ENCODE results near the gene ARHGAP42. TPM values are rescaled to one million over a fixed set of nuclear protein-coding genes. Genes with fewer than 3 reads are reported as not detected.

ARHGAP42 gene
- total RNA-seq, 1 donor from 2014 or later, result 12.0 TPM

DNA sequence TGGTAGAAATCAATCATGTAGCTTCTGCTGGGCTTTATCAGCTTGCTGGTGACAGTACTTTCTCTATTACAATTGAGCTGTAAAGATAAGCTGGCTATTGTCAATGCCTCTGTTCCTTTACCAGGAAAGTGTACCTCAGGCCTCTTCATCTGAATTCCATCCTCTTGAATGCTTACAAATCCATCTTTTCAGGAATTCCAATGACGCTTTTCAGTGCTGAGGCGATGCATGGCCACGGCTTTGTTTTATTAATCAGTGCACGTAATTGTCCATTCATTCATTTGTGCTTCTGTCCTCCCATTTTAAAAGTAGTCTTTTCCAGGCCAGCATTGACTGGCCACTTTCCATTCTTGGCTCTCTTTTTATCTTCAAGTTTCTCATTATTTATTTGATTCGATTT lies 240.5 kb downstream of the ARHGAP42 start:
- intact Hi-C loops (cut with DNase I), result no loop called here
- no peak for DNase-seq (ENCODE audit: low spot score)

DNA sequence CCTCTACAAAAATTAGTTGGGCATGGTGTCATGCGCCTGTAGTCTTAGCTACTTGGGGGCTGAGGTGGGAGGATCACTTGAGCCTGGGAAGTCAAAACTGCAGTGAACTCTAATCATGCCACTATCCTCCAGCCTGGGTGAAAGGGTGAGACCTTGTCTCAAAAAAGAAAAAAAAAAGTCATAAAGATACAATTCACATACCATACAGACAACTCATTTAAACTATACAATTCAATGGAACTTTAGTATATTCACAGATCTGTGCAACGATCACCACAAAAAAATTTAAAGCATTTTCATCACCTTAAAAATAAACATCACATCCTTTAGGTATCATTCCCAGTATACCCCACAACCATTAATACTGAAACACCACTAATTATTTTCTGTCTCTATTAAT lies 241.3 kb downstream of the ARHGAP42 start:
- intact Hi-C loops (cut with DNase I), result no loop called here
- no peak for DNase-seq (ENCODE audit: low spot score)

DNA sequence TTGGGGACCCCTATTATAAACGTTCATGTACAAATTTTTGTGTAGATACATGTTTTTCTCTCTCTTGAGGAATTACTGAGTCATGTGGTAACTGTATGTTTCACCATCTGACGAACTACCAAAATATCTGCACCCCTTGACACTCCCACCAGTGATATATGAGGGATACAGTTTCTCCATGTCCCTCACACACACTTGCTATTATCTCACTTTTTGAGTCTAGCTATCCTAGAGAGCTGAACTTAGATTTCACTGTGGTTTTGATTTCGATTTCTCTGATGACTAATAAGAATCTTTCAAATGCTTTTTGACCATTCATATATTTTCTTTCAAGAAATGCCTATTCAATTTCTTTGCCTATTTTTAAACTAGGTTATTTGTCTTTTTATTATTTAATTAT lies 242.3 kb downstream of the ARHGAP42 start:
- intact Hi-C loops (cut with DNase I), result no loop called here
- DNase-seq (ENCODE audit: low spot score), result no peak

DNA sequence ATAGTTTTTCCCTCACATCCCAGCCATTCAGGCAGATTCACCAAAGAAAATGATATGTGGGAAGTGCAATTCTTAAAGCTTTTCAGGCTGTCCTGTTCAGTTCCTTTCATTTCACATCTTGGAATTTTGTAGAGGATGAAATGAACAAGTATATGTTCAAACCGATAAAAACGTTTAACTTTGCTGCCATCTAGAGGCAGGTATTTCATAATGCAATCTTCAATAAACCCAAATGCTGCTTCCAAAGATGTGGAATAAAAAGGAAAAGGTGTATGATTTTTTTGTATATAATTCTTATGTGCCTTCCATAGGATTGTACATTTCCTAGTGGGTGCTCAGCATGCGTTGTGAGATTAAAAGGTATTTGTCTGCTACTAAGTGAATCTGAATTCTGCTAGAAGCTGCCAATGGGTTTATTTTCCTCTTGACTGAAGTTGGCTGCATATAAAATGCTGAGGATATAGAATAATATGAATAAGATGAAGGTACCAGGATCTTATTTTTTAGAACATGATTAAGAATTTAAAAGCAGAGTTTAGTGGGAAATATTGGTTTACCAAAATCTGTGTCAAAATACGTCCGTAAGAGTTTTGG lies 243.2 kb downstream of the ARHGAP42 start:
- DNase-seq (ENCODE audit: low spot score), result no peak
- intact Hi-C loops (cut with DNase I), result loop anchor here (2.0 to 5.0 kb wide), 4 partner anchors 68 to 353 kb away; no protein-coding TSS in a partner anchor

DNA sequence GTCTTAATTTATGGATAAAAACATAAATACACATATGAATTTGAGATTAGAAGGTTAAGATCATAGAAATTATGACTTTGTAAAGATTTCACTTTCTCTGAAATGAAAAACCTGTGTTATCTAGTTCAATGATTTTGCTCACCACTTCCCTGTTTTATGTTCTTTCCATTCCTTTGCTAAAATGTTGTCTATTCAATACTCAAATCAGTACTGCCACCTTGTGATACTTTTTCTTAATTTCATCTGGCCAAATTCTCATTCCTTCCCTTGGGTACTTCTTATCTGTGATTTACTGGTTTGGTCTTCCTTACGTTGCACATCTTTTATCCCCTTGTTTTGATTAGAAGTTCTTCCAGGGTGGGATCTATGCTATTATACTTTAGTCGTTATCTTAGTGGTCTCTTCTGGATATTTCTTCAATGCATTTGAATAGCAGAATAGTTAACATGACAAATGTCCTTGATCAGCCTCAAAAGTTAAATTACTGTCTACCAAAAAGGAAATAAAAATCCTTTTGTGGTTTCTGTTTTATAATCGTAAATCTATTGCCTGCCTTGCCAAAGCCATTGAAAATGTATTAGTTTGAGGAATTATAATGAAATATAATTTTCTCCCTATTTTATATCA lies 245.5 kb downstream of the ARHGAP42 start:
- no peak for DNase-seq (ENCODE audit: low spot score)
- intact Hi-C loops (cut with DNase I), result loop anchor here (5.0 kb wide), 3 partner anchors 70 to 355 kb away; no protein-coding TSS in a partner anchor

DNA sequence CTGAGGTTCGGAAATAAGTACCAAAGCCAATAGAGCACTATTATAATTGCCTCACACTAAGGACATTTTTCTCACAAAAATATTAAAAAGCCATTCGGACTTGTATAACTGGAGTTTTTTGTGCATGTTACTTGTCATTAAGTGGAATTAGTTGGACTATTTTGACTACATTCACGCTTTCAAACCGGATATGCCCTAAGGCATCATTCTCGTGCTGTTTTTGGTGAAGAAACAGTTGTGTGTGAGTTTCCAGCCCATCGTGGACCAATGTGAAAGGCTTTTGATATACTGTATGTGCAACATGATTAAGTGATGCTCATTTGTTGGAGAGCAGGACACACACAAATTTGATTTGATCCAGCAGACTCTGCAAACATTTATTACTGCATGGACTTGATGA lies 249.7 kb downstream of the ARHGAP42 start:
- no peak for DNase-seq (ENCODE audit: low spot score)
- intact Hi-C loops (cut with DNase I), result no loop called here

DNA sequence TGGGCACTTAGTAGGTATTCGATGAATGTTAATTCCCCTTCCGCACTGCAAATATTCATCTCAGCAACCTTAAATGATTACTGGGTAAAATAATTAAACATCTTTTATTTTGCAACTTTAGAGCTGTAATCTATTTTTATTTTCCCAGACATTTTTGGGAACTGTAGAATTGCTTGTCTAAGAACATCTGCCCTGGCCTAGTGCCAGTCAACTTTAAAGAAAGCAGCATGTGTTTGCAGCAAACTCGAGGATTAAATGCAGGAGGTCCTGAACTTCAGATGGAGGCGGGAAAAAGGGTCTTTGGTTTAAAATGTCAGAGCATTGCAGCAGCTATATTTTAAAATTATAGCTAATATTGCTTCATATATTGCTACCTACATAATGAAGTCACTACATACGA lies 252.5 kb downstream of the ARHGAP42 start:
- intact Hi-C loops (cut with DNase I), result no loop called here
- no peak for DNase-seq (ENCODE audit: low spot score)

DNA sequence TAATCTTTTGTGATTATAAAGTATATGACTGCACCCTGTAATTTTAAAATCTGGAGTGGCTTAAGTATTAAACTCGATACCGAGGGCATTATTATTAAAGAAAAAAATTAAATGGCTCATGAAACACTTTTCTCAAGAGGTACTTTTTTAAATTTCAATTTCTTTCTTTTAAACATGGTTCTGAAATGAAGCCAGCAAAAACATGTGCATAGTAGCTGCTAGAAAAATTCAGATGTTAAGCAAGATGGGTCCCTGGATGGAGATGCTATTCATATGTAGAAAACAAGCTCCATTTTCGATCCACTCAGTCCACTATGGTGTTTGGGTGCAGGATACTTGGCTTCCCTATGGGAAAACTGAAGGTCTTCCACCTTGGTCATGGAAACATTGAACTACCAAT lies 253.0 kb downstream of the ARHGAP42 start:
- DNase-seq (ENCODE audit: low spot score), result no peak
- intact Hi-C loops (cut with DNase I), result no loop called here

DNA sequence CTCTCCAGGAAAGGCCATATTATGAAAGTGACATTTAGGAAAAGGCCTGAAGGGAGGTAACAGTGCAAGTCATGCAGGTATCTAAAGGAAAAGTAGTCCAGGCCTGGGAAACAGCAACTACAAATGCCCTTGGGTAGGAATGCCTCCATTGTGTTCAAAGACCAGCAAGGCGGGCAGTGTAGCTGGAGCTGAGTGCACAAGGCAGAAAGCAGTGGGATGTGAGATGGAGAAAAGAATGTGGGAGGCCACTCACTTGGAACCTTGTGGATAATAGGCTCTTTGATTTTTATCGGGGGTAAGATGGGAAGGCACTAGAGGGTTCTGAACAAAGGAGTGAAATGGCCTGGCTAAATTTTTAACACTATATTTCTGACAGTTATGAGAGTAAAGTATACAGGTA lies 253.9 kb downstream of the ARHGAP42 start:
- intact Hi-C loops (cut with DNase I), result no loop called here
- DNase-seq (ENCODE audit: low spot score), result no peak

DNA sequence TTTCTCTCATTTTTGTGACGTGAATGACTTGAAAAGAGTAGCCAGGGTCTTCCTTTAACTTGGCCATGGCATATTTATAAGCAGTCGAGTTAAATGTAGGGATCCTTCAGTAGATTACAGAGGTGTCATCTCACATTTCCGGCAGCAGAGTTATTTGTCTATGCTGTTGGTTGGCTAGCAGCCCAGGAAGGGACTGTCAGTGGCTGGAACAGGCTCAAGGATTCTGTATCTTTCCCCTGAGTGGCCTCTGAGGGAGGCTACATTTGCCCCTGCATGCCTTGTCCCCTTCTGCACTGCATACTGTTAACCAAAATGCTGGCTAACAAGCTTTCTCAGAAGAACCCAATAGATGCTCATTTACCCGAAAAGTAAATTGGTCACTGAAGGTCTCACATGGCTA lies 254.9 kb downstream of the ARHGAP42 start:
- intact Hi-C loops (cut with DNase I), result no loop called here
- DNase-seq (ENCODE audit: low spot score), result no peak

DNA sequence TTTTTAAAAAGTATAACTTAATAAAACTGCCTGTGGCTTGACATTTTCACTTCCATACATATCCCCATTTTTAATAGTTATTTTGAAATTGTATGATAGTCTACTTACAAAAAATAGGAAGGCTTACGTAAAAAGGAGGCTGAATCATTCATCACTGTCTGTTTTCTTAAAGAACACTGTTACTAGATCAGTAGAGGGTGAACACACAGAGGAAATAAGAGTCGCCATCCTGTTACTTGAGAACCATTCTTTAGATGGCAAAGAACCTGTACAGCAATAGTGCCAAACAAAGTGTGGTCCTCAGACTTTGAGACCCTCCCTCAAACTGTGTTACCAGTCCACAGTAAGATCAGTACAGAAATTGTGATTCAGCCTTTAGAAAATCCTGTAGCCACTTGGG lies 261.8 kb downstream of the ARHGAP42 start:
- intact Hi-C loops (cut with DNase I), result no loop called here

DNA sequence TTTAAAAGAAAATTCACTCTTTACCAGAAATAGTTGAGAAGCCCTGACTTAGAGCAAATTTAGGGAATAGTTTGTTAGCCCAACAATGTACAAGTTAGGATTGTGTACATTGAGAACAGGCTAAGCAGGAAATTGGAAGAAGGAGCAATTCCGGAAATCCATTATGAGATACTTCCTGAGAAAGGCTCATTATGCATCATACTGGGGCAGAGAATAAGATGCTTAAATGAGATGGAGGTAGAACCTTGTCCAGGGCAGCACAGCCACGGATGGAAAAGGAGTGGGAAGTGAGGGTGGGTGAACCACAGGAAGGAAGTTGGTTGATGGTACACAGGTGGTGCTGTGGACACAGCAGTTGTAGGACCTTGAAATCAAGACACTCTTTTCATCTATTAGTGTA lies 262.4 kb downstream of the ARHGAP42 start:
- no peak for DNase-seq (ENCODE audit: low spot score)

More for the DNA sequence above, 261.8 kb downstream of the ARHGAP42 start:
- DNase-seq (ENCODE audit: low spot score), result no peak

DNA sequence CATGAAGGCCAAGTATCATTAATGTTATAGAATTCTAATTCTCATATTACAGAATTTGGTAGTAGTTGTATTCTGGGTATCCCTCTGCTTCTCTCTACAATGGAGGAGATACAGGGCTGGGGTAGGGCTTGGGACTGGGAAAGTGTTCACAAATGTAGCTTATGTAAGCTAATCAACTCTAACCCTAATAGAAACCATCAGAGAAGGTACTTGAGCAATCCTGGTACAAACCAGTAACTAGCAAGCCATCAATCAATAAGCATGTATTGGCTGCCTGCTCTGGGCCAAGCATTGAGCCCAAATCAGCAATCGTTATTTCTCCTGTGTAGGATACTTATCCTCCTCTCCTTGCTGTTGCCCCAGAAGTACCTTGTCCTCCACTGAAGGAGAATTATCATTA lies 268.2 kb downstream of the ARHGAP42 start:
- DNase-seq (ENCODE audit: low spot score), result no peak
- intact Hi-C loops (cut with DNase I), result no loop called here

More for the DNA sequence above, 262.4 kb downstream of the ARHGAP42 start:
- intact Hi-C loops (cut with DNase I), result no loop called here

DNA sequence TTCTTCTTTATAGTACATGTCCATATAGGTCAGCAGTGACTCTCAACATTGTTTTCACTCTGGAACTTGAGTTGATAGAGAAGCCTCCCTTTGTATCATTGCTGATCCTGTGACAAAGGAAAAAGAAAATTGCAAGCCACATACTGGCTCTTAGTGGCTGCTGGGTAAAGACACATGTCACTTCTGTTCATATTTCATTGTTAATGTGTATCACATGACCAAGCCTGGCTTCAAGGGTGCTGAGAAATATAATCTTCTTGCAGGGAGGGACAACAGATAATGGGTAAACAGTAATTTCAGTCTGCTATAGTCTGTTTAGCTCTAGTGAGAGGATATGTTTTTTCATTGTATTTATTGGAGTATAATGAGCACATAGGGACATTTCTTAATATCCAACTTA lies 269.3 kb downstream of the ARHGAP42 start:
- intact Hi-C loops (cut with DNase I), result no loop called here

DNA sequence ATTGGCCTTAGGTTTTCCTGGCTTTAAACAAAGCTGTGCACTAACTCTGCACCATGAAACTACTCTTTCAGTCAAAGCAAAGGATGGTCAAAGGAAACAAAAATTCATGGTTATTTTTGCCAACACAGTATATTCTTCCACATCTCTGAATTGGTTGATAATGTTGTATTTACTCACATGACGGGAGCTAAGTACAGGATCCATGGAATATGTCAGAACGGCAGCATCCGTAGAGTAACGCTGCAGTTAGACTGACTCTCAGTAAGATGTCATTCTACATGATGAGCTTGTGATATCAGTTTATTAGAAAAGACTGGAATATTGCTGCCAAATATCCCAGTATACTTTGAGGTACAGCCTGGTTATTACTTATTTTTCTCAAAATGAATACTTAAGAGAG lies 270.4 kb downstream of the ARHGAP42 start:
- intact Hi-C loops (cut with DNase I), result no loop called here
- DNase-seq (ENCODE audit: low spot score), result no peak

More for the DNA sequence above, 269.3 kb downstream of the ARHGAP42 start:
- no peak for DNase-seq (ENCODE audit: low spot score)

DNA sequence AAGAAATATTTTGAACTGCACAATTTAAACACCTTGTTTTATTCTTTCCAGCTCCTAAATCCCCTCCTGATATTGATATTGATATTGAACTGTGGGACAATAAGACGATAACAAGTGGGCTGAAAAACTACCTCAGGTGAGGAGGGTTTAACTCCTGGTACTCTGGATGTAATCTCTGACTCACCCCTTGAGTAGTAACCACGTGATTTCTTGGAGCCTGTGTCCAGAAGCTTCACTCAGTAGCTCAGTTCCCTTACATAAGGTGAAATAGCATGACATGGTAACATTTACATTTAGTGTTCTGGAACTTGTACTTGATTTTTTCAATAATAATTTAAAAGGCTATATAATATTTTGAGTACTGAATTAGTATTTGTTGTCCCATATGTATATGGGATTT lies 274.5 kb downstream of the ARHGAP42 start:
- no peak for DNase-seq (ENCODE audit: low spot score)
- intact Hi-C loops (cut with DNase I), result no loop called here

DNA sequence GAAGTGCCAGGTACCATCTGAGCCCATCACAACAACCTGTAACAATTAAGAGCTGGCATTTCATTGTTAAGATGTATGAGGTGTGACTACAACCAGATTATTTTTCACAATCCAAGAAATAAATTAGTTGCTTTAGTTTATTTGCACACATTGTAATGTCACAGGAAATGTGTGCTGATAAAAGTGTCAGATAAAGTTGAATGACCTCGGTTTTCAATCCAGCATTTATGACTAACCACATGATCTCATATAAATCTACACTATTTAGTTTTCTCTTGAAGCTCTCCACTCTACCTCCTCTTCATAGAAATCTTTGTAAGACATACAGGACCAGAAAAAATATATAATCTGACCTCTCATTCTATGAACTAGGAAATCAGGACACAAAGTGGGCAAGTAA lies 276.3 kb downstream of the ARHGAP42 start:
- intact Hi-C loops (cut with DNase I), result no loop called here
- no peak for DNase-seq (ENCODE audit: low spot score)

DNA sequence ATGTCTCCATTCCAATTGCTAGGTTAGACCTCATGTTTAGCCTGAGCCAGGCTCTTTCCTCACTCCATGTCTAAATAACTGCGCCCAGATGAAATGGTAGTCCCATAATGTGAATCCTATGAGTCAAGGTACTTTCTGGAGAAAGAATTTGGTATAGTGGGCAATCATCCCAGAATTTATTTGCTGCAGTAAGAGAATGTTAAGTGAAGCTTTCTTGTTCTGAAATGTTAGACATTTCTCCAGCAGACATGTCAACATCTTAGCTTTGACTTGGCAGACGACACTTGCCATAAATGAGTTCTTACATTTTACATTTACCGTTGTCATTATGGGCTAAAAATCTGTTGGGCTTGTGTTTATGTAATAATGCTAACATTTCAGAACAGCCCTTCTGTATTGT lies 277.3 kb downstream of the ARHGAP42 start:
- intact Hi-C loops (cut with DNase I), result no loop called here
- DNase-seq (ENCODE audit: low spot score), result no peak

DNA sequence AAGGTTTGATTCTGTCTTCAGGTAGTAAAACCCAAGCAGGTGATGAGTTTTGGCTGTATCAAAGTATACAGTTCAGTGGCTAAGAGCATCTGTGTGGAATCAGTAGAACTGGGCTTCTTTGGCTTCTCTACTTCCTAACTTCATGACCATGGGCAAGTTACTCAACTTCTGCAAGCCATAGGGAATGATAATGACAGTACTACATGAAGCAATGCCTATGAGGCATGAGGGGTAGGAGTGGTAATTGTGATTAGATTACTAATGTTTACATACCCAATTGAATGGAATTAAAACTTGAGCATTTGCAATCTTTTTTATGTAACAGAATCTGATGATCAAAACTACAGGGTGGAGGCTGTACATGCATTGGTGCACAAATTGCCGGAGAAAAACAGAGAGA lies 278.3 kb downstream of the ARHGAP42 start:
- no peak for DNase-seq (ENCODE audit: low spot score)
- intact Hi-C loops (cut with DNase I), result no loop called here

DNA sequence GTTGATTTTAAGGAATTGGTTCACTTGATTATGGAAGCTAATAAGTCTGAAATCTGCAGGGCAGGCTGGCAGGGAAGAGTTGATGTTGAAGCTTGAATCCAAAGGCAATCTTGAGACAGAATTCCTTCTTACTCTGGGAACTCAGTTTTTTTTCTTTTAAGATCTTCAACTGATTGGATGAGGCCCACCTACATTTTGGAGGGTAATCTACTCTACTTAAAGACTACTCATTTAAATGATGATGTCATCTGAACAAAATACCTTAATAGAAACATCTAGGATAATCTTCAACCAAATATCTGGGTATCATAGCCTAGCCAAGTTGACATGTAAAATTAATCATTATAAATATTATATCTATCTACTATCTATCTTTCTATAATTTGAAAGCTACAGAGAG lies 279.3 kb downstream of the ARHGAP42 start:
- intact Hi-C loops (cut with DNase I), result no loop called here
- no peak for DNase-seq (ENCODE audit: low spot score)

DNA sequence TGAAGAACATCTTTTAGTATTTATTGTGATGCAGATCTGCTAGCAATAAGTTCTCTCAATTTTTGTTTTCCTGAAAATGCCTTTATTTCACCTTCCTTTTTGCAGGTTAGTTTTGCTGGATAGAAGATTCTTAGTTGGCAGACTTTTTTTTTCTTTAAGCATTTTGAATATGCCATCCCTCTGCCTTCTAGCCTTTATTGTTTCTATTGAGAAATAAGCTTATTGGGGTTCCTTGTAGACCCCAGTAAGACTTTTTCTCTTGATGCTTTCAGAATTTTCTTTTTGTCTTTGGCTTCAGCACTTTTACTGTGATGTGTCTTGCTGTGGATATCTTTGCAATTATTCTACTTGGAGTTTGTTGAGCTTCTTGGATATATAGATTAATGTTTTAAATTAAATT lies 281.9 kb downstream of the ARHGAP42 start:
- no peak for DNase-seq (ENCODE audit: low spot score)
- intact Hi-C loops (cut with DNase I), result no loop called here

All from cardiac septum (tissue), 1 donor.